HG03460 (cell line): ENCODE results near the gene ANO6.
"Not testable (repeated sequence)": the region's sequence is repeated elsewhere in the genome, so short reads cannot be mapped to it uniquely, and the experiment has no call there.

Source experiments
- ATAC-seq: cut with Tn5 transposase; IDR thresholded peaks from one replicate; pipeline ENCODE4 v1.9.1; 2021; ENCODE audit not compliant: unreplicated experiment

ANO6 gene

GRCh38 chr12:45397499-45397898 lies 181.6 kb downstream of the ANO6 start:
- not testable (repeated sequence) for ATAC-seq

GRCh38 chr12:45398552-45398951 lies 182.7 kb downstream of the ANO6 start:
- no peak for ATAC-seq

DNA sequence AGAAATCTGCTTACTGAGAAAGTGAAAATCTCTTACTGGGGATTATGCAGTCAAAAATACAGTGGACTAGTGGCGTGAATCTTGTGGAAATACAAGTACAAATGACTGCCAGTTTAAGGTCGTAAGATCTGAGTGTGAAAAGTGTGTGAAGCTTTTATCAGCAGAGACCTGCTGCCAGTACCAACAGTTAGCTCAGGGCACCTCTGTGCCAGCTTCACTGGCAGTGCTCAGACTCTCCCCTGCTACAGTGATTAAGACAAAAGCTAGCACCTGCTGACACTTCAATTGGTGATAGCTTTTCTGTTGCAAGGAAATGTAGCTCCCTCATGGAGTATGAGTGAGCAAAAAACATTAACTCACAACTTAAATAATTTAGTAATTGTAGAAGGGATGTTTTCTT lies 185.1 kb downstream of the ANO6 start:
- ATAC-seq: no peak

GRCh38 chr12:45402288-45402687 lies 186.4 kb downstream of the ANO6 start:
- no peak for ATAC-seq

DNA sequence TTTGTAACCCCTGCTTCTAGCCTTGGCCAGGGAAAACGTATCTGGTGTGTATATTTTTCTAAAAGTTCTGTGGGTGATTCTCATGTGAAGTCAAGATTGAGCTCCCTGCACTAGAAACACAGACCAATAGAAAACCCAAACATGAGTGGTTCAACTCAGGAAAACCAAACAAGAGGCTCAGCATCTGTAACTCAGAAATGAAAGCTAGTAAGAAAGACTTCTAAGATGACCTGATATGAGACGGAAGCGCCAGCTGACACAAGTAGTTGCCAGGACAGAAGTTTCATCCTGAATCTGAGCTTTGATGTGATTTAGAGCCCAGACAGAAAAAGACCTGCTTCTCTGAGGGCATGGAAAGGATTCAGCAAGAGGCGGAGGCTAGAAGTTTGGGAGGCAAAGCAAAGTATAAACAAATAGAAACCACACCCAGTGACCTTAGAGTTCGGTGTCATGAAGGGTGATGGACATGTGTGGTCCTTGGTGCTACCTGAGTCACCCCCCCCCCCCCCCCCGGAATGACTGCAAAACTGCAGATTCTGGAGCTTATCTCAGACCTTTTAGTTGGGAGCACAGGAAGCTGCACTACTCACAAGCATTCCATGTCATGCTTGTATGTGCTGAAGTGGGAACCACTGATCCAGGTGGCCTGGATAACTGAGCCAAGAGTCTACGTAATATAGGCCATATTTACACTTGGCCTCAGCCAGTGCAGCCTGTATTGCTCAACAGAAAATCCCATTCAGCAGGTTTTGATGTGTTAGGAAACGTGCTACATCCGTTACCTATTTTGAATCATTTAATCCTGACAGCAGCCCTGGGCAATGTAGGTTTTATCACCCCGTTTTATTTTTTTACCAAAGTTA lies 191.3 kb downstream of the ANO6 start:
- no peak for ATAC-seq

GRCh38 chr12:45407981-45408728 lies 192.3 kb downstream of the ANO6 start:
- ATAC-seq: no peak

GRCh38 chr12:45408729-45409114 lies 192.8 kb downstream of the ANO6 start:
- no peak for ATAC-seq

- ATAC-seq: no peak
Observed at GRCh38 chr12:45409966-45410365, 194.1 kb downstream of the ANO6 start.

DNA sequence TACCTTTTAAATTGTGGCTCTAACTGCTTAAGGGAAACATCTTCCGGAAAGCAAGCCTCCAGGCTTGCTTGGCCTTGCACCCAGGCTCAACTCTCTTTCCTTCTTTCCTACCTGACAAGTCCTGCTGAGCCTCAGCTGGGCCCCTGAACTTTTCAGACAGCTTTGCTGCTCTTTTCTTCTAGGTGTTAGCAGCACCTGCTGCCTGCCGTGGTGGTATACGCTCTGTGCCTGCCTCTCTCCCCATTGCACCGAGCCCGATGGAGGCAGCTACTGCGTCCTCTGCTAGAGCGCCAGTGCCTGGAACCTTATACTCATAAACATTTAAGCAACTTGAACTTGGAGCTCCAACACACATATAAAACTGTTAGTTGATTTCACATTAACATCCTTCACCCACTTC lies 195.7 kb downstream of the ANO6 start:
- no peak for ATAC-seq

GRCh38 chr12:45415393-45415817 lies 199.5 kb downstream of the ANO6 start:
- ATAC-seq: peak; percentile 97

- ATAC-seq: no peak
Observed at GRCh38 chr12:45416126-45416525, 200.2 kb downstream of the ANO6 start.

- ATAC-seq: no peak
Observed at GRCh38 chr12:45418520-45418919, 202.6 kb downstream of the ANO6 start.

DNA sequence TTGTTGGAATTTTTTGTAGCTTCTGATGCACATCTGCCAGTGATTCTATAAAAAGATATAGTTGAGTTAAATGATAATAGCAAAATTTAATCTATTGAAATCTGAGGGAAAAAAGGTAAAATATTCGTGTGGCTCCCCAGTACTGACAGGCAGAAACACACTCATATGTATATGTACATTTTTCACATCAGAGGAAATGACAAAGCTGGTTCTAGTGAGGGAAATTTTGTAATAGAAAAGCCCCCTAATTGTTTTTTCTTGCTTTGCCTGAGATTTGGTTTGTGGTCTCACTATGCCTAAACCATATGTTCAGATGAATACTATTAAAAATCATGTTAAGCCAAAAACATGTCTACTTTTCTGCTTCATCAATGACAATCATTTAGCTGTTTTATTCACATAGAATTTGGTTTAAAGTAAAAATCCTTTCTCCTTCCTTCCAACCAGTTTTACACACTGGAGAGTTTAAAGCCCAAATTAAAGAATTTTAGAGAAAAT lies 203.5 kb downstream of the ANO6 start:
- ATAC-seq: no peak

DNA sequence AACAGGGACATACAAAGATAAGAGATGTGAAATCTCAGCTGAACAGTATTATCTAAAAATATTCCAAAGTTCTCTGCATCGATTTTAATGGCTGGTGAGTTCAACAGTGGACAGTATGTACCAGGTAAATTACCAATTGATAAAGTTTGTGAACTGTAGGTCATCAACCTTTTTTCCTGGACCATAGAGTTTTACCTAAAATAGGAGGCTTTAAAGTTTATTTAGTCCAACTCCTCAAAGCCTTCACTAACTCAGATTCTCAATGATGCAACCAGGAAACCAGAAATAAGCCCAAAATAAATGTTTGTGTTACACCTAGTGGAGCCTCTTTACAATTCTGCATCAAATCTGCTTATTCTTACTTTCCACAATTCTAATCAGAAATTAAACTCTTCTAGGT lies 205.8 kb downstream of the ANO6 start:
- ATAC-seq: no peak

GRCh38 chr12:45423931-45424330 lies 208.0 kb downstream of the ANO6 start:
- no peak for ATAC-seq

DNA sequence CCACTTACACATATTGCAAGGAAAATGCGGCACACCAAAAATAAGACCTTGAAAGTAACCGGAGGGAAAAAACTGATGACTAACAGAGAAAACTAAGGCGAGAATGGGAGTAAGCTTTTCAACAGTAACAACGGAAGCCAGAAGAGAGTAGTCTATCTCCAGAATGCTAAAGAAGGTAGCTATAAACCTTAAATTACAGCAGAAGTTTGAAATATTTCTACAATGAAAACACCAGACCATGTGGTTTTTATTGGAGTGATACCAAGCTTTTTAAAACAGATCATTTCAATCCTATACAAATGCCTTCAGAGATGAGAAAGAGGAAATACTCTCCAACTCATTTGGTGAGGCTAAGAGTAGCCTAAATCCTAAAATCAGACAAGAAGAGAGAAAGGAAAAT lies 209.5 kb downstream of the ANO6 start:
- no peak for ATAC-seq

DNA sequence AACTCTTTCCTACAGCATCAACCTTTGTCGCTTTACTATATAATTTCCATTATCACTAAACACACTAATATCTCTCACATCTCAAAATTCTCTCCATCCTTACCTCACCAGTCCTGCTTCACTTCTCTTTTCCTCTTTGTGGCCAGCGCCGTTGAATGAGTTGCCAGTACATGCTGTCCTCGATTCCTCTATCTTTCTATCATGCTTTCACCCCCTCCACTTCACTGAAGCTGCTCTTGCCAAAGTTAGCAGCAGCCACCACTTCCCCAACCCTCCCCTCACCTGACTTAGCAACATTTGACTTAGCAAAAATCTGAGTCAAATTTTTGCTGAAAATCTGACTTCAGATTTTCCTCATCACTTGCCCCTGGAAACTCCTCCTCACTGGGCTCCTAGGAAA lies 210.4 kb downstream of the ANO6 start:
- no peak for ATAC-seq

DNA sequence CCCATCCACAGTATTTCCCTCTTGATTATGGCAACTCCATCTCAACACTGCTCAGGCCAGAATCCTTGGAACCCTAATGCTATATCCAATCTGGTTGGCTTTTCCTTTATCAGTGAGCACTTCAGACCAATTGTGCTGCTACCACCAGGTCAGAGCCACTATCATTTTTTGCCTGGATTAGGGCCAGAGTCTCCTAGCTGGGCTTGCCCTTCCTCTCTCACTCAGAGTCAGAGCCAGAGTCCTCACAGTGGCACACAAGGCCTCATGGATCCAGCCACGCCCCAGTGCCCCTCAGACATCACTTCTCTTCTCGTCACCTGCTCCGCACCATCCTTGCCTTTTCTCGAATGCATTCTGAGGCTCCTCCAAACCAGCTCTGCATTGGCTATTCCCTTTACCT lies 211.1 kb downstream of the ANO6 start:
- no peak for ATAC-seq

GRCh38 chr12:45429831-45430230 lies 213.9 kb downstream of the ANO6 start:
- ATAC-seq: no peak

- ATAC-seq: no peak
Observed at GRCh38 chr12:45431126-45431525, 215.2 kb downstream of the ANO6 start.

GRCh38 chr12:45432710-45433109 lies 216.8 kb downstream of the ANO6 start:
- ATAC-seq: no peak

DNA sequence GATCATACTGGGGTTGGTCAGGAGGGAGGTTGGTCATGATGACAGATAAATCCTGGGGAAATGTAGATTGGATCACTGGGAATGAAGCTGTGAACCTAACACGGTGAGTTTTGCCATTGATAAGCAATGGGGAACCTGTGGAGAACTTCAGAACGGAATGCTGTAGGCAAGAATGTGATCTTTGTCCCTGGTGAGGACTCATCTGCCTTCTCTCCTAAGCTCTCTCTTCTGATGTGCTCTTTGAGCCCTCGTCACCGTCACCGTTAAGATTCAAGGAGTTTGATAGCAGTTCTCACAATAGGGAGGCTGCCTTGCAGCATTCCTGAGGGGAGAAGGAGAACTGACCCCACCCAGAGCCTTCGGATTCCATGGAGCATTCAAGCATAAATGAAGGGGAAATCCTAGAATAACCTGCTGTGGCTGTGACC lies 217.6 kb downstream of the ANO6 start:
- ATAC-seq: no peak
